ENCODE results near the gene RPL41. TPM values are rescaled to one million over a fixed set of nuclear protein-coding genes. Genes with fewer than 3 reads are reported as not detected.

Gene RPL41
- total RNA-seq, 1 experiment from 2014 or later, result 4,637 TPM

DNA sequence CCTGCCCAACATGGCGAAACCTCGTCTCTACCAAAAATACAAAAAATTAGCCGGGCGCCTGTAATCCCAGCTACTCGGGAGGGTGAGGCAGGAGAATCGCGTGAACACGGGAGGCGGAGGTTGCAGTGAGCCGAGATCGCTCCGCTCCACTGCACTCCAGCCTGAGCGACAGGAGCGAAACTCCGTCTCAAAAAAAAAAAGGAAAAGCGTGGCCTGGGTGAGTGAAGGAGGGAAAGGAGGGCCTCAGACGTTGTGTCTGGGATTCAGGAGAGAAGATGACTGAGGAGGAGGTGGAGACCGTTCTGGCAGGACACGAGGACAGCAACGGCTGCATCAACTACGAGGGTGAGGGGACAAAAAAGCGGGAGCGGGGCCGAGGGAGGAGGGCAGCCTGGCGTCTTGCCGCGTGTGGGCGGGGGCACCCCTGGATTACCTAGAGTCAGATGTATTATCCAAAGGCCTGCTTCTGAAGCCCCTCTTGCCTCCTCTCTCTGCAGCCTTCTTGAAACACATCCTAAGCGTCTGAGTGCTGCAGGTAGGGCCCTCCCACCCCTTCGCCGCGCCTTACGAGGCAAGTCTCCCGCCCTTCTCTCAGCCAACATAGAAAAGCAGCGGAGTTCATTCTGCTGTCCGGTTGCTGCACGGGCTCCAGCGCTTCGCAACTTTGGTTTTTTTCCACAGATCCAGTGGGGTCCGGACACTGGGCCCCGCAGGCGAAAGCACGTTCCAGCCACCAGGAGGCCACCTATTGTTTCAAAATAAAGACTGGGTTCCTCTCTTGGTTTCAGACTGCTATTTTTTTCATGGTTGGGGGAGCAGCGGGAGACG, 41.0 kb downstream of the RPL41 start:
- H3K79me2 ChIP-seq (ENCODE audit: insufficient read depth, low read length), result peaks cover 3% of the 10 kb centered on the region; the same call in 1 of the 2 replicates

More for the DNA sequence above, 41.0 kb downstream of the RPL41 start:
- Histone ChIP-seq H3K4ac (ENCODE audit: low read depth, low read length) (peak overlapping the region; percentile 2; the same call in 1 of the 2 replicates), H3K9ac (ENCODE audit: extremely low read depth, insufficient read length, low read length) (peak overlapping the region; percentile 45), H4K8ac (replicated peaks; ENCODE audit: insufficient read length, low read depth, low read length) (no peak overlapping the region), H2AK5ac (ENCODE audit: insufficient read length, low read length) (no peak overlapping the region), H4K5ac (ENCODE audit: insufficient read length, low read depth, low read length) (peak overlapping the region; percentile 68), H3K23me2 (ENCODE audit: insufficient read length, low read depth, low read length, poor library complexity, severe bottlenecking) (peaks cover 20% of the 10 kb centered on the region), H3K23ac (ENCODE audit: insufficient read length, low read depth, low read length) (no peak overlapping the region), H2BK20ac (ENCODE audit: low read depth, low read length, poor library complexity, severe bottlenecking) (no peak overlapping the region), H3K4me2 (ENCODE audit: insufficient read depth, insufficient read length, low read length) (peak overlapping the region; percentile 80), H3K14ac (ENCODE audit: insufficient read depth, low read length) (peak overlapping the region; percentile 88), H3K56ac (ENCODE audit: insufficient read length, low read depth, low read length) (no peak overlapping the region), H3K79me1 (ENCODE audit: insufficient read depth, low read depth, low read length, poor library complexity, severe bottlenecking) (peaks cover 2% of the 10 kb centered on the region), H3K9me3 (ENCODE audit: control insufficient read depth, low read depth, low read length) (no peaks in the 10 kb centered on the region), H2BK120ac (ENCODE audit: low read depth, low read length, poor library complexity, severe bottlenecking) (peak overlapping the region; percentile 64), H2BK15ac (ENCODE audit: low read depth, low read length) (no peak overlapping the region), H4K20me1 (ENCODE audit: control insufficient read depth, insufficient read depth, insufficient read length) (no peaks in the 10 kb centered on the region), H3T11ph (ENCODE audit: low read length) (no peak overlapping the region), H3K27me3 (ENCODE audit: insufficient read depth, low read length) (no peaks in the 10 kb centered on the region), H4K91ac (ENCODE audit: insufficient read length, low read depth, low read length) (no peak overlapping the region), H2BK12ac (ENCODE audit: insufficient read length, low read depth, low read length) (no peak overlapping the region), H2BK5ac (ENCODE audit: insufficient read length, low read length) (peak overlapping the region; percentile 75), H3K4me1 (ENCODE audit: insufficient read depth, low read length) (peaks cover 7% of the 10 kb centered on the region; the same call in 1 of the 2 replicates), H3K18ac (ENCODE audit: insufficient read length, low read depth, low read length) (peak overlapping the region; percentile 92), H3K27ac (ENCODE audit: insufficient read length, low read depth, low read length) (peak overlapping the region; percentile 80), H2AFZ (ENCODE audit: low read length) (no peak overlapping the region)
- TF ChIP-seq, protein P1, sequence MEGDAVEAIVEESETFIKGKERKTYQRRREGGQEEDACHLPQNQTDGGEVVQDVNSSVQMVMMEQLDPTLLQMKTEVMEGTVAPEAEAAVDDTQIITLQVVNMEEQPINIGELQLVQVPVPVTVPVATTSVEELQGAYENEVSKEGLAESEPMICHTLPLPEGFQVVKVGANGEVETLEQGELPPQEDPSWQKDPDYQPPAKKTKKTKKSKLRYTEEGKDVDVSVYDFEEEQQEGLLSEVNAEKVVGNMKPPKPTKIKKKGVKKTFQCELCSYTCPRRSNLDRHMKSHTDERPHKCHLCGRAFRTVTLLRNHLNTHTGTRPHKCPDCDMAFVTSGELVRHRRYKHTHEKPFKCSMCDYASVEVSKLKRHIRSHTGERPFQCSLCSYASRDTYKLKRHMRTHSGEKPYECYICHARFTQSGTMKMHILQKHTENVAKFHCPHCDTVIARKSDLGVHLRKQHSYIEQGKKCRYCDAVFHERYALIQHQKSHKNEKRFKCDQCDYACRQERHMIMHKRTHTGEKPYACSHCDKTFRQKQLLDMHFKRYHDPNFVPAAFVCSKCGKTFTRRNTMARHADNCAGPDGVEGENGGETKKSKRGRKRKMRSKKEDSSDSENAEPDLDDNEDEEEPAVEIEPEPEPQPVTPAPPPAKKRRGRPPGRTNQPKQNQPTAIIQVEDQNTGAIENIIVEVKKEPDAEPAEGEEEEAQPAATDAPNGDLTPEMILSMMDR (conservative IDR thresholded peaks at IDR 0.05), result peak; percentile 71
- Mint-ChIP-seq H3K9me3 (peaks cover 0 to 4% of the 10 kb centered on the region in 2 experiments; a peak in 3 of 5 replicates), H3K4me1 (peaks cover 52 to 66% of the 10 kb centered on the region in 2 experiments), H3K4me3 (peak overlapping the region; percentile 93 to 96), H3K27ac (peak overlapping the region; percentile 96 to 99 (median 98)), H3K27me3 (ENCODE audit: low read depth) (peaks cover 6% of the 10 kb centered on the region; the same call in 1 of the 2 replicates), H3K36me3 (ENCODE audit: insufficient read depth in 1 of 3, low read depth in 3 of 3) (peaks cover 51 to 61% (median 55%) of the 10 kb centered on the region in 3 experiments)
- no CpG with 5 or more reads among the region's 45 CpGs for WGBS (ENCODE audit: extremely low coverage, insufficient read length, low lambda C conversion rate)
- DNase-seq, result peak; percentile 89
